Measurements from ENCODE around the gene CHD2. TPM values are rescaled to one million over a fixed set of nuclear protein-coding genes. Genes with fewer than 3 reads are reported as not detected.

CHD2 gene
- total RNA-seq, 1 donor from 2014 or later, result 59.7 TPM

DNA sequence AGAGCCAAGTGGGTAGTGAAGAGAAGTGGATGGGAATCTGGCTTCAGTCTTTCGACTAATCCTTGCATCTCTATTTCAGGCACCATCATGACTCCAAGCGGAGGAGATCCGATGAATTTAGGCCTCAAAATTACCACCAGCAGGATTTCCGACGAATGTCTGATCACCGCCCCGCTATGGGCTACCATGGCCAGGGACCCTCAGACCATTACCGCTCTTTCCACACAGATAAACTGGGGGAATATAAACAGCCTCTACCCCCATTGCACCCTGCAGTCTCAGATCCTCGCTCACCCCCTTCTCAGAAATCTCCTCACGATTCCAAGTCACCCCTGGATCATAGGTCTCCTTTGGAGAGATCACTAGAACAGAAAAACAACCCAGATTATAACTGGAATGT, 124.2 kb downstream of the CHD2 start:
- H3K27ac Mint-ChIP-seq (ENCODE audit: unreplicated experiment), result no peak overlapping the region
- peaks cover 67% of the 10 kb centered on the region for H3K36me3 Mint-ChIP-seq (ENCODE audit: low read depth)
- peaks cover 38% of the 10 kb centered on the region for H3K4me1 Mint-ChIP-seq (ENCODE audit: low read depth)
- H3K4me3 Mint-ChIP-seq (ENCODE audit: unreplicated experiment), result no peak overlapping the region
- no peaks in the 10 kb centered on the region for H3K27me3 Mint-ChIP-seq (ENCODE audit: low read depth)
- H3K9me3 Mint-ChIP-seq (ENCODE audit: low read depth), result no peaks in the 10 kb centered on the region
- no peak for DNase-seq (ENCODE audit: low spot score)
- TF ChIP-seq, protein P1, sequence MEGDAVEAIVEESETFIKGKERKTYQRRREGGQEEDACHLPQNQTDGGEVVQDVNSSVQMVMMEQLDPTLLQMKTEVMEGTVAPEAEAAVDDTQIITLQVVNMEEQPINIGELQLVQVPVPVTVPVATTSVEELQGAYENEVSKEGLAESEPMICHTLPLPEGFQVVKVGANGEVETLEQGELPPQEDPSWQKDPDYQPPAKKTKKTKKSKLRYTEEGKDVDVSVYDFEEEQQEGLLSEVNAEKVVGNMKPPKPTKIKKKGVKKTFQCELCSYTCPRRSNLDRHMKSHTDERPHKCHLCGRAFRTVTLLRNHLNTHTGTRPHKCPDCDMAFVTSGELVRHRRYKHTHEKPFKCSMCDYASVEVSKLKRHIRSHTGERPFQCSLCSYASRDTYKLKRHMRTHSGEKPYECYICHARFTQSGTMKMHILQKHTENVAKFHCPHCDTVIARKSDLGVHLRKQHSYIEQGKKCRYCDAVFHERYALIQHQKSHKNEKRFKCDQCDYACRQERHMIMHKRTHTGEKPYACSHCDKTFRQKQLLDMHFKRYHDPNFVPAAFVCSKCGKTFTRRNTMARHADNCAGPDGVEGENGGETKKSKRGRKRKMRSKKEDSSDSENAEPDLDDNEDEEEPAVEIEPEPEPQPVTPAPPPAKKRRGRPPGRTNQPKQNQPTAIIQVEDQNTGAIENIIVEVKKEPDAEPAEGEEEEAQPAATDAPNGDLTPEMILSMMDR (IDR thresholded peaks at IDR 0.05), result no peak

DNA sequence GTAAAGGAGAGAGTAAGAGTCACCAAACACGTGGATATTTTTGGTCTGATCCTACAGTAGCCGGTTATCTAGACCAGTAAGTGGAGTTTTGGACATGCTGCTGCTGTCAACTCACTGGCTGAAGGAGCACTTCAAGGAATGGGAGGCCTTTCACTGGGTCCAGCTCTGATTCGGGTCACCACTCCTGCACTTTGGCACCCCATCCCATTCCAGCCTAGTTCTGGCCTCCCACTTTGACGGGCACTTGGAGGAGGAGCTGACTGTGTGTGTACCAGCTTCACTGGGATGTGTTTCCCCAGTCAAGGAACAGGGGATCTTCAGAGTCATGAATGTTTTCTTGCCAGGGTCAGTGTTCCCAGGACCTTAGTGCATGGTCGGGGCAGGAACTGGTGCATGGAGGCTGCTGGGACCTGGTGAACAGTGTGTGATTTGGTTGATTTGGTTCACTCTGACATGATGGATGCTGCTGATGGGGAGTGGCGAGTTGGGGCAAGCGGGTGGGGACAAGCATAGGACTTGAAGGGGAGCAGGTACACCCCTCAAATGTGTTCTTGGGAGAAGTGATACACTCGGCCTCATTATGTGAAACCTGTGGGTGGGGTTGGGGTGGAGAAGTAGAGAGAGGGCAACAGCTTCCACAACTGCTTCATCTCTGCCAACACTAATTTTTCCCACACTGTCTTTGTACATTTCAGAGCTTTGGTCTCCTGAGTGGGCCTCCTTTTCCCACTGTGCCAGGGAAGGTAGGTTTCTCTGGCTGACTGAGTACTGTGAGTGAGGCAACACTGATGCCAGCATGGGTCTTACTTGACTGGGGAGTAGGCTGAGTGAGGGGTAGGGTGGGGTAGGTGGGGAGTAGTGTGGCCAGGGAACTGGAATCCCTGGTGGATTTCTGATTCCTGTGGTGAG, 124.8 kb downstream of the CHD2 start:
- Mint-ChIP-seq H3K4me1 (ENCODE audit: low read depth) (peaks cover 45% of the 10 kb centered on the region), H3K27me3 (ENCODE audit: low read depth) (no peaks in the 10 kb centered on the region), H3K27ac (ENCODE audit: unreplicated experiment) (no peak overlapping the region), H3K4me3 (ENCODE audit: unreplicated experiment) (no peak overlapping the region), H3K36me3 (ENCODE audit: low read depth) (peaks cover 62% of the 10 kb centered on the region), H3K9me3 (ENCODE audit: low read depth) (no peaks in the 10 kb centered on the region)
- DNase-seq (ENCODE audit: low spot score), result no peak
- TF ChIP-seq, protein P1 (IDR thresholded peaks at IDR 0.05), result no peak

DNA sequence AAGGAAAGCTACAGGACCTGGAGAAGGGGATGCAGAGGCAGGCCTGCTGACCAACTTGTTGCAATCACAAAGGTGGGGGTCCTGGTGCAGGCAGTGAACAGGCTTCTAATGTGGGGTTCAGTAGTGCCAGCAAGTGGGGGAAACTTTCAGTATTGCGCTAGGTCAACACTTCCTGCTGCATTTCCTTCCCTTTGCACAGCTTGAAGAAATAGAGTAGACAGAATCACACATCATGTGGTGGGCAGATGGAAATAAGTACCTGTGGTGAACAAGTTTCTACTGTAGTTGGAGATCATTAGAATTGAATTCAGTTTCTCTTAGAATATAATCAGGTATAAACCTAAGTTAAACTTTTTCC, 125.5 kb downstream of the CHD2 start:
- no peak for DNase-seq (ENCODE audit: low spot score)
- H3K9me3 Mint-ChIP-seq (ENCODE audit: low read depth), result no peaks in the 10 kb centered on the region
- no peak overlapping the region for H3K4me3 Mint-ChIP-seq (ENCODE audit: unreplicated experiment)
- H3K4me1 Mint-ChIP-seq (ENCODE audit: low read depth), result peaks cover 51% of the 10 kb centered on the region
- H3K27ac Mint-ChIP-seq (ENCODE audit: unreplicated experiment), result no peak overlapping the region
- H3K27me3 Mint-ChIP-seq (ENCODE audit: low read depth), result no peaks in the 10 kb centered on the region
- peaks cover 57% of the 10 kb centered on the region for H3K36me3 Mint-ChIP-seq (ENCODE audit: low read depth)
- TF ChIP-seq, protein P1 (IDR thresholded peaks at IDR 0.05), result no peak

DNA sequence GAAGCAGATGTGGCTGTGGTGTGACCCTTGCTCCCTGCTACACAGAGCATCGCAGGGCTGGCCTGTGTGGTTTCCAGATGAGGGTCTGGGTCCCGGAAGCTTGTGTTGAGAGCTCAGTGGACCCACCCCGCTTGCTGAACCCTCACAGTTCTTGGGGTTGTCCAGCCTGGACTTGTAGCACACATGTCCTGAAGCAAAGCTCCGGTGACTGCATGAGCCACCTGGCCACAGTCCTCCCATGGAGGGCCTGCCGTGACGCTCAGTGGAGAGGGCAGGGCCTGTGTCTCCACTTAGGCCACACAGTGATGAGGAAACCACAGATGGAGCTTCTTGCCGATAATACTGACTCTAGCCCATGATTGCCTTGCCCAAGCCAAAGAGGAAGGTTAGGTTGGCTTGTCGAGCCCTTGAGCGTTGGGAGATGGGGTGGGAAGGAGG, 126.3 kb downstream of the CHD2 start:
- H3K27ac Mint-ChIP-seq (ENCODE audit: unreplicated experiment), result peak overlapping the region; percentile 57
- H3K27me3 Mint-ChIP-seq (ENCODE audit: low read depth), result no peaks in the 10 kb centered on the region

DNA sequence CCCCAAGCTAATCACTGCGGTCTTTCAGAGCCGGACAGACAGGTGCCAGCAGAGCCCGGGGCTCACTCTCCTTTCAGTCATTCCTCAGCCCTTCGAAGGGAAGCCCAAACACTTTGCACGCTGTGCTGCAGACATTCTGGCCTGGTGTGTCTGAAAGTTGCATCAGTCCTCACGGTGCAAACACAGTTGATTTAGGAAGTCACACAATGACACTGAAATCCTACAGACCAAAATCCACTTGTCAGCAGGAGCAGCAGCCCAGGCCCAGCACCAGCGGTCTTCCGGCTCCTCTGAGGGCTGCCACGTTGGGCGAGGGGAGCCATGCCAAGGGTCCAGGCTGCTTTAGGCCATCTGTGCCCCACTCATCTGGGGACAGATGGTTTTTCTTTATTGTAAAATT, 127.3 kb downstream of the CHD2 start:
- Mint-ChIP-seq H3K27me3 (ENCODE audit: low read depth) (no peaks in the 10 kb centered on the region), H3K9me3 (ENCODE audit: low read depth) (no peaks in the 10 kb centered on the region), H3K4me1 (ENCODE audit: low read depth) (peaks cover 53% of the 10 kb centered on the region), H3K27ac (ENCODE audit: unreplicated experiment) (peak overlapping the region; percentile 65), H3K36me3 (ENCODE audit: low read depth) (peaks cover 41% of the 10 kb centered on the region), H3K4me3 (ENCODE audit: unreplicated experiment) (no peak overlapping the region)
- DNase-seq (ENCODE audit: low spot score), result no peak
- TF ChIP-seq, protein P1 (IDR thresholded peaks at IDR 0.05), result no peak

More for the DNA sequence above, 126.3 kb downstream of the CHD2 start:
- DNase-seq (ENCODE audit: low spot score), result no peak
- peaks cover 53% of the 10 kb centered on the region for H3K4me1 Mint-ChIP-seq (ENCODE audit: low read depth)
- H3K4me3 Mint-ChIP-seq (ENCODE audit: unreplicated experiment), result no peak overlapping the region
- TF ChIP-seq, protein P1 (IDR thresholded peaks at IDR 0.05), result no peak
- H3K9me3 Mint-ChIP-seq (ENCODE audit: low read depth), result no peaks in the 10 kb centered on the region
- H3K36me3 Mint-ChIP-seq (ENCODE audit: low read depth), result peaks cover 51% of the 10 kb centered on the region
